ENCODE results near the gene TBX1.

DNA sequence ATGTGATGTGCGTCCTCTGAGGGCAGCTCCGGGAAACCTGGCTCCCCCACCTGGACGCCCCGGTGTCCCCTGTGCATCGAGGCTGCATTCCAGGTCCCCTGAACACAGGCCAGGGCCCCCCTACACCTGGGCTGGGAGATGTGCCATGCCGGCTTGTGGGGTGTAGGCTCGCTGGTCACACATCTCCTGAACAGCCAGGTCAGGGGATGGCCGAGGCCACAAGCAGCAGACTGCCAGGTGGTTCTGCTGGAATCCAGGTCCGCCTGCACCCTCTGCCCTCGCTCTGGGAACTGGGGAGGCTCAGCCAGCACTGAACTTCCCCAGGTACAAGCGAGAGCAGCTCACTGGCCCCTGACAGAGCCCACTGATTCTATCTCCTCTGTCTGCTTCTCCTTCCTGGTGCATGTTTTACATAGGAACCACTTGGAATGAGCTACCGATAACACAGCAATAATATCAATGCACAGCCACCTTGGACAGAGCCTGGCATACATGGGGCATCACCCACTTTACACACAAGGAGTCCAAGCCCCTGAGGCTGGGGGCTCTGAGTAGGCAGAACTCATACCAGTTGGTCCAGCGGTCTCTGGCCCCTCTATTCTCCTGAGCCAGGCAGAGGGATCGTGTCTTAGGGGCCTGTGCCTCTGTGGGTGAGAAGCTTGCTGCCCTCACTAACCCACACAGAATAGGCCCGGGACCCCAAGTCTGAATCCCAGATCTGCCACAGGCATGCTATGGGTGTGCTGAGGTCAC lies 46.8 kb downstream of the TBX1 start:
- TF ChIP-seq, protein P1, sequence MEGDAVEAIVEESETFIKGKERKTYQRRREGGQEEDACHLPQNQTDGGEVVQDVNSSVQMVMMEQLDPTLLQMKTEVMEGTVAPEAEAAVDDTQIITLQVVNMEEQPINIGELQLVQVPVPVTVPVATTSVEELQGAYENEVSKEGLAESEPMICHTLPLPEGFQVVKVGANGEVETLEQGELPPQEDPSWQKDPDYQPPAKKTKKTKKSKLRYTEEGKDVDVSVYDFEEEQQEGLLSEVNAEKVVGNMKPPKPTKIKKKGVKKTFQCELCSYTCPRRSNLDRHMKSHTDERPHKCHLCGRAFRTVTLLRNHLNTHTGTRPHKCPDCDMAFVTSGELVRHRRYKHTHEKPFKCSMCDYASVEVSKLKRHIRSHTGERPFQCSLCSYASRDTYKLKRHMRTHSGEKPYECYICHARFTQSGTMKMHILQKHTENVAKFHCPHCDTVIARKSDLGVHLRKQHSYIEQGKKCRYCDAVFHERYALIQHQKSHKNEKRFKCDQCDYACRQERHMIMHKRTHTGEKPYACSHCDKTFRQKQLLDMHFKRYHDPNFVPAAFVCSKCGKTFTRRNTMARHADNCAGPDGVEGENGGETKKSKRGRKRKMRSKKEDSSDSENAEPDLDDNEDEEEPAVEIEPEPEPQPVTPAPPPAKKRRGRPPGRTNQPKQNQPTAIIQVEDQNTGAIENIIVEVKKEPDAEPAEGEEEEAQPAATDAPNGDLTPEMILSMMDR (IDR thresholded peaks at IDR 0.05), result no peak
- TF ChIP-seq EZH2phosphoT487 (IDR thresholded peaks at IDR 0.05) (no peak), EZH2 (IDR thresholded peaks at IDR 0.05) (no peak)

Data from neural progenitor cell (in vitro differentiated cells).